ENCODE results near the gene PWP1. TPM values are rescaled to one million over a fixed set of nuclear protein-coding genes. Genes with fewer than 3 reads are reported as not detected.

Gene PWP1
- 100 to 1,000 TPM in 3 of 4 donors, 10 to 100 TPM in 1; 76.1 to 187 (median 113) TPM for total RNA-seq

- no peak for TF ChIP-seq CTCF (IDR thresholded peaks at IDR 0.05)
- ATAC-seq (ENCODE audit: low FRiP score): peak; percentile 94
These were observed at the start of gene PWP1 for GRCh38 chr12:107685360-107686248. TSS of gene PWP1 (plus strand) at chr12:107685799. CDS start at chr12:107685900, 101 bp downstream.

GRCh38 chr12:107641154-107641553, 44.4 kb upstream of the PWP1 start:
- no peak for TF ChIP-seq CTCF (IDR thresholded peaks at IDR 0.05)
- DNase-seq (ENCODE audit: low spot score) (no peak), ATAC-seq (ENCODE audit: low FRiP score) (no peak)

More at GRCh38 chr12:107685360-107686248, at the start of gene PWP1:
- peak; percentile 91 for DNase-seq (ENCODE audit: low spot score)

- no peak for ATAC-seq (ENCODE audit: low FRiP score)
- no peak for DNase-seq (ENCODE audit: low spot score)
- TF ChIP-seq CTCF (IDR thresholded peaks at IDR 0.05): no peak
These were observed 43.4 kb upstream of the PWP1 start for GRCh38 chr12:107642240-107642639.

GRCh38 chr12:107645630-107646333, 39.8 kb upstream of the PWP1 start:
- no peak for DNase-seq (ENCODE audit: low spot score)
- no peak for TF ChIP-seq CTCF (IDR thresholded peaks at IDR 0.05)
- no peak for ATAC-seq (ENCODE audit: low FRiP score)

- ATAC-seq (ENCODE audit: low FRiP score): no peak
- no peak for TF ChIP-seq CTCF (IDR thresholded peaks at IDR 0.05)
These were observed 39.2 kb upstream of the PWP1 start for GRCh38 chr12:107646436-107646835.

GRCh38 chr12:107649661-107650061, 35.9 kb upstream of the PWP1 start:
- no peak for TF ChIP-seq CTCF (IDR thresholded peaks at IDR 0.05)
- ATAC-seq (ENCODE audit: low FRiP score) (no peak), DNase-seq (ENCODE audit: low spot score) (no peak)

More at GRCh38 chr12:107646436-107646835, 39.2 kb upstream of the PWP1 start:
- DNase-seq (ENCODE audit: low spot score): no peak
